ENCODE results near the gene MANSC4.

MANSC4 gene

GRCh38 chr12:27779920-27780611 is at the start of gene MANSC4, which contains the start of gene KLHL42:
Gene MANSC4, minus strand, starts transcription at chr12:27780236. Its CDS starts 8,960 bp downstream, at chr12:27771276.
Gene KLHL42, plus strand, starts transcription at chr12:27780233. Its CDS starts 98 bp downstream, at chr12:27780331.
- peak; percentile 25 to 55 (median 41) for DNase-seq

DNA sequence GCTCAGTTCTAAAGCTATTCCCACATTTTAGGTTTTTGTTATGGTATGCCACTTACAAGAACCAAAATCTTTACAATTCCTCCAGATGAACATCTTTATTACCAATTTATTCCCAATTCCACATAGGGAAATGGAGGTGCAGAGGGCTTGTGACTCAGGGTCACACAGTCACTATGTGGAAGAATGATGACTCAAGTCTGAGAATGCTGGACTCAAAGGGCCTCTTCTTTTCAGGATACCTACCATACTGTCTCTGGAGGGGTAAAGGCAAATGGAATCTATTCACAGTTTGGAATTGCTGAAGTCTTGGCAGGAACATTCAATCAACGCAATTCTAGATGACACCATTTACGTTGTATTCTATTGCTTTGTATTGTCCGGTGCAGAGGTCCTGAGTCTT is 48.2 kb upstream of the MANSC4 start:
- DNase-seq: no peak

- DNase-seq: no peak
These were observed 46.0 kb upstream of the MANSC4 start for GRCh38 chr12:27826076-27826475.

DNA sequence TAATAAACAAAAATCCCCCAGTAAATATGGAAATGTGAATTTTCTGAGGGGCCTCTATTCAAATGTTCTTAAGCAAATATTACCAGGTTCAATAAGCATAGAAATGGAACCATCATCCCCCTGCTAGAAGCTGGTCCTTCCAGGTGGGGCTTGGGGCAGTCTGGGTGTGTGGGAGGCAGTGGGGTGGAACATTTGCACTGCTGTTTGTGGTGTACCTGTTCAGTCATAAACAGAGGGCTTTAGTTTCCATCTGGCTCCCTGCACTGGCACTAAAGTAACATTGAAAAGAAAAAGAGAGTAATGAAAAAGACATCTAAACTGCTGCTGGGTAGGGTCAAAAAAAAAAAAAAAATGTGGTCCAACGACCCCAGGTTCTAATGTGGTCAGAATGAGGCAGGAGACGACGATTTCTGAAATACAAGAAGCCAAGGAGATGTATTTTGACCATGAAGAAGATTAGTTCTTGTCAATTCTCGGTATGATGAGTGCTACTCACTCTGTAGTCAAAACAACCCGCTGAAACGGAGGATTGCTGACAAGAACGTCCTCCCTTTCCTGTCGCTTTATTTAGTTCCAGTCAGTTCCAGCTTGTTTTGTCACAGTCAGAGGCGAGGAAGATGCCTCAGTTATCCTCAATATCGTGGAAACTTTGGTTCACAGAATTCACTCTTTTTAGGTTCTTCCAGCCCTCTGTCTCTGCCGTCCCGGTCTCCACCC is 44.2 kb upstream of the MANSC4 start:
- DNase-seq: no peak

GRCh38 chr12:27823038-27823437 is 43.0 kb upstream of the MANSC4 start:
- DNase-seq: no peak

- DNase-seq: peak; percentile 4 to 49 (median 14)
These were observed 42.2 kb upstream of the MANSC4 start for GRCh38 chr12:27822076-27822712.

DNA sequence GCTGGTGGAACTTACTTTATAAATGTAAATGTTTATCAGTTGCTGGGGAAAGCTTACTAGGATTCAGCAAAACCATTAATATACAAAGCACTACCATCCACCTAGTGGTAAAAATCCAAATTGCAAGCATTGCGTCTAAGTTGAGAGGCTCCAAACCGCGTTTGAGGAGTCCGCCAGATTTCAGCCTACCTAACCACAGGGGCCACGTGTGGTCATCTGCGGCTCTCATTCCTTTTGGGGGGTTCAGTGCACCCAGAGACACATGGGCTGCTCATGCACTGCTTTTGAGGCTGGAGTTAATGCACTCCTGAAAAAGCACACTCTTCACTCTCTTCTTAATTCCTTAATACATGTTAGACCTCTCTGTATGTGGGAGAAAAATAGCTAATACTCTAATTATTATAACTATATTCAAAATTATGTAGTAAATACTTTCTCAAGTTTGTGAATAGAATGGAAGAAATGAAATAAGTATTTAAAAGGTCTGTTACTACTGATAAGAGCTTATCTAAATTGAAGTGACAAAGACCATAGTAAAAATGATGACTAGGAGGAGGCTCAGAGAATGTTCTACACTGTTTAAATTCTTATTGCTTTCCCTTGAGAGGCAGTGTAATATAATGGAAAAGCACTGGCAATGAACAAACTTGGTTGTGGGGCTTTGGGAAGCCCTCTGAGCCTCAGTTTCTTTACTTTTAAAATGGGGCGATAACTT is 41.4 kb upstream of the MANSC4 start:
- peak in 1 of 4 experiments; percentile 5 for DNase-seq

DNA sequence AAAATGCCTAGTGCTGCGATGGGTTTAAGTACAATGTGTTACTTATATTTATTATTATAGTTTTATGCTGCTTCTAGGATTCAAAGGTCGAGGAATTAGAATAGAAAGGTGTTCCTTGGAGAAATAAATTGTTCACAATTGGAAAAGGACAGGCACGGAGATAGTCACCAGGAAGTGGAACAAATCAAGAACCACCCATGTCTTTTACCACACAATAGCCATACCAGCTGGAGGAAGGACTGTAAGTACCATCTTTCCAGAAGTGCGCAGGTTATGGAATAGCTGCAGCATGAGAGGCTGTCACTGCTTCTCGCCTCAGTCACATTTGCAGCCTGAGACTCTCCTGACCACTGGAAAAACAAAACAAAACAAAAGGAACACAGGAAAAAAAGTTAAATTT is 40.5 kb upstream of the MANSC4 start:
- no peak for DNase-seq

- DNase-seq: no peak
These were observed 38.4 kb upstream of the MANSC4 start for GRCh38 chr12:27818401-27818918.

- no peak for DNase-seq
These were observed 37.7 kb upstream of the MANSC4 start for GRCh38 chr12:27817766-27818165.

DNA sequence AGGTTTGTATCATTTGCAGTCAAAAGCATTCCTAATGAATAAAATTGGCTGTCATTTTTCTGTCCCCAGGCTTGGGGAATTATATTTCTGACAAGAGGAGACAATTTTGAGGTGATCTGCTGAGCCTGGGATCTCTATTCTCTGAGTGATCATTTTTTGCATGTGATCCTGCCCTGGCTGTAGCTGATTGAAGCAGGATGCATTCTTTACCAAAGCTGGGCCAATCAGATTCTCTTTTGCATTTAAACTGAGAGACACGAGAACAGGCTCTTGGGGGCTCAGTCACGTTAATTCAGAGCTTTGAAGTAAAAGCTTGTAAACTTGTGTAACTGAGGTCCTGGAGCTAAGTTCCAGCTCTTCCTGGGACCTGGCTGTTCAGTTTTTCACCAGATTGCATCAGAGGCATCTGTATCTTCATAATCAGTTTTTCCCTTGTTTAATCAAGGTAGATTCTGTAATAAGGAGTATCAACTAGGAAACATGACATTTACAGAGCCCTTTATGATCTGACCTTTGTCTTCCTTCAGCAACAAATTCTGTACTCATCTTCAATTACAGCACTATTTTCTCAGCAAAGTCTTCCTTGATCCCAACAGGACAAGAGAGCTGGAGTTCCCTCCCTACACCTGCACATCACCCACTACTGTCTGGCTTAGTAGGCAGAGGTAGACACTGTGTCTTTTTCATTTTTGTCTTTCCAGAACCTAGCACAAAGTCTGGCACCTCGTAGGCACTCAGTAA is 35.0 kb upstream of the MANSC4 start:
- no peak for DNase-seq

DNA sequence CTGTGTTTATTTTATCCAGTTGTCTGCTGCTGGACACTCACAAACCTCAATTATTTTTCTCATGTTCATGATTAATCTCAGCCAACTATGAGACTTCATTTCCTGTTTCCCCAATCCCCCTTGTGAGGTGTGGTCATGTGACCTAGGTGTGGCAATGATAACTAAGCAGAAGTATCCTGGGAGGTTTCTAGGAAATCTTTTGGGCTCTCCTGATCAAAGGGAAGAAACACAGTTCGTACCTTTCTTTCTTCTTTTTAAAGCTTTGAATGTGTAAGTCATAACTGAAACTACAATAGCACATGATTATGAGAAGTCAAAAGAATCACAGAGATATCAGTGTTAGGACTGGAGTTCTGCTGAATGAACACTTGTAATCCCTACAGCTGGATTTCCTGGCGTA is 34.4 kb upstream of the MANSC4 start:
- no peak for DNase-seq

- DNase-seq: no peak
These were observed 32.5 kb upstream of the MANSC4 start for GRCh38 chr12:27812502-27812901.

DNA sequence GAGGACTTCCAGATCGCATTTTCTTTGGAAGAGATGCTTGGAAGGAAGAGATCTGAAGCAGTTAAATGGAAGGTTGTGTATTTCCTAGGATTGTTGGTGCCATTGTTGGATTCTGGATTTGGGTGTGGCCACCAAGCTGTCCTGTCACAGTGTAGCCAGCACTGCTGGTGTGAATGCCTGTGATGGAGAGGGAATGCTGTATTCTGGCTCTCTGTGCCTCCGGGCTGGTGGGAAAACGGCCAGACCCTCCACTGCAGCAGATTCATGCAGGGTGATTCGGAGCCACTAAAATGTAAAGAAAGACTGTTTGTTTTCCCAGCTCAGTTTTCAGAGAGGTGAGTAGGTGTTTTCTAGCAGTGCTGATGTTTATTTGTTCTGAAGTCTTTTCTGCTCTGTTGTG is 30.7 kb upstream of the MANSC4 start:
- no peak for DNase-seq

GRCh38 chr12:27808841-27809240 is 28.8 kb upstream of the MANSC4 start:
- DNase-seq: no peak

DNA sequence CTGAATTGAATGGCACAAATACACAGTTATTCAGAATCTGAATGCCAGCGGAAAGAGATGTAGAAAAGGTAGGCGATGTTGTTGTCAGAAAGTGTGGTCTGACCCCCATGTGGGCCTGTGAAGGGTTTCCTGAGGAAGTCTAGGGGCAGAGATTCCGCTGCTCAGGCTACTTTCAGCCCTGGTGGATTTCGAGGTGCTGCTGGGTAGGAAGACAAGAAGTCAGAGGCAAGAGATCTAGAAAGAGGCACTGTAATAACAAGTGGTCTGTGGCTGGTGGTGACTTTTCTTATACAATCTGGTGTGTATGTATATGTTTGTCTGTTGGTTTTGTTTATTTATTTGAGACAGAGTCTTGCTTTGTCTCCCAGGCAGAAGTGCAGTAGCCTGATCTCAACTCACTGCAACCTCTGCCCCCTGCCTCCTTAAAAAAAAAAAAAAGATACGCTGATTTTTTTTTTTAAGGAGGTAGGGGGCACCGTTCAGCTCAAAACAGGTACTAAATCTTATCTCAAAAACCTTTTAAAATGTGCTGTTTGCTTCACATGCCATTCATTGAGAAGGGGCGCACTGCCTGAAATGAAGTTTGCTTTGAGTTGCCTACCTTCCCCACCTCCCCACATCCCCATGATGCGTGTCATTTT is 27.1 kb upstream of the MANSC4 start:
- DNase-seq: no peak

- no peak for DNase-seq
These were observed 26.2 kb upstream of the MANSC4 start for GRCh38 chr12:27806259-27806658.

- no peak for DNase-seq
These were observed 25.2 kb upstream of the MANSC4 start for GRCh38 chr12:27805238-27805637.

GRCh38 chr12:27802936-27803335 is 22.9 kb upstream of the MANSC4 start:
- DNase-seq: no peak

DNA sequence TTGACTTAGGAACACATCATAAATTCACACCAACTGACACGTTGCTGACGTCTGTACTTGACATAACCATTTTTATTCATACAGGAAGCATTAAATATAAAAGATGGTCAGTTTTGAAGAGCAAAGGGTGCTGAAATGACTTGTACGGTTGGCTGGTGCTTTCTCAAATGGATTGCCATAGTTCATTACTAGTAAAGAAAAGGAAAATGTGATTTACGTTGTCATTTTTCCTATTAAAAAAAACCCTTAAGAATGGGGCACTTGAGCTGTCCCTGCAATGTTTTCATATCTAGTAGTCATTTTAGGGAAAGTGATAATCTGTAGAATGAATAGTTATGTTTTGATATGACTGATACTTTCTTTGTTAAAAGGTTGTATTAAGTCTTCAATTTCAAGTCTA is 22.5 kb upstream of the MANSC4 start:
- DNase-seq: no peak

- DNase-seq: no peak
These were observed 21.6 kb upstream of the MANSC4 start for GRCh38 chr12:27801630-27802029.

GRCh38 chr12:27800819-27801218 is 20.8 kb upstream of the MANSC4 start:
- DNase-seq: no peak

All from activated CD4-positive, CD25-positive, alpha-beta regulatory T cell (primary cell).